Renal cortical epithelial cell (primary cell): ENCODE data around the gene SALL2. TPM values are rescaled to one million over a fixed set of nuclear protein-coding genes. Genes with fewer than 3 reads are reported as not detected.

ENCODE experiments used
- DNase-seq: peaks from one replicate; pipeline ENCODE4 v3.0.0-alpha.2; 2011; ENCODE audit warnings: low read depth
- total RNA-seq: library from RNA; depleted of rRNA; stranded (reverse); fragments of >200 nt; gene quantifications from 2 replicates; pipeline ENCODE4 v1.2.3, GENCODE V29; 2014

SALL2 gene
- total RNA-seq, 1 donor from 2014 or later = 15.9 TPM

- peak; percentile 97 for DNase-seq
Measured at GRCh38 chr14:21476925-21477681, 49.0 kb downstream of the SALL2 start, which contains the start of the genes RAB2B and TOX4. RAB2B (minus strand) TSS chr14:21476959; CDS start chr14:21476872, 87 bp downstream. TOX4 (plus strand) TSS chr14:21477195; CDS start chr14:21477279, 84 bp downstream.

- DNase-seq = peak; percentile 59
Measured at GRCh38 chr14:21476523-21476924, 49.6 kb downstream of the SALL2 start.

- no peak for DNase-seq
Measured at GRCh38 chr14:21475767-21476522, 50.2 kb downstream of the SALL2 start.

Other genes with a start within 250 kb of the SALL2 start
- 0.05 TPM in 1 of 2 replicates, not detected in the other for gene RPGRIP1, start 246.3 kb downstream of the SALL2 start, total RNA-seq
- 60.1 and 102 TPM in 2 replicates for gene SUPT16H, start 142.3 kb downstream of the SALL2 start, total RNA-seq
- gene CHD8, start 70.2 kb downstream of the SALL2 start, total RNA-seq = 42.4 and 92.8 TPM in 2 replicates
- gene RAB2B, start 49.4 kb downstream of the SALL2 start, total RNA-seq = 25.2 and 32.1 TPM in 2 replicates
- 25.4 and 59.0 TPM in 2 replicates for gene TOX4, start 49.2 kb downstream of the SALL2 start, total RNA-seq
- 51.3 and 71.9 TPM in 2 replicates for gene METTL3, start 15.0 kb downstream of the SALL2 start, total RNA-seq
- not detected in 2 replicates for gene OR10G3, start 53.7 kb upstream of the SALL2 start, total RNA-seq
- gene OR10G2, start 108.6 kb upstream of the SALL2 start, total RNA-seq = not detected in 2 replicates
- gene OR4E2, start 127.5 kb upstream of the SALL2 start, total RNA-seq = not detected in 2 replicates
- gene OR4E1, start 147.5 kb upstream of the SALL2 start, total RNA-seq = not detected in 2 replicates